OCI-LY7 (cell line): ENCODE data around the gene DLX1. TPM values are rescaled to one million over a fixed set of nuclear protein-coding genes. Genes with fewer than 3 reads are reported as not detected.

Experiments
- BruUV-seq: library from RNA; stranded (reverse); fragments of 400-500 nt; replicated peaks from 2 replicates; lab custom pipeline; 2021; lab: Mats Ljungman, UMichigan
- CTCF ChIA-PET: fragments of 300-600 bp; sonication (Branson Sonifier 250); formaldehyde crosslinking; loops from one replicate; lab custom pipeline; 2022; ENCODE audit warnings: antibody characterized with exemption; ENCODE audit not compliant: unreplicated experiment; lab: Charles Lee
- POLR2A ChIA-PET: fragments of 300-600 bp; sonication (Branson Sonifier 250); formaldehyde crosslinking; loops from one replicate; lab custom pipeline; 2022; ENCODE audit warnings: antibody characterized with exemption; lab: Charles Lee
- DNase-seq: peaks from one replicate; pipeline ENCODE4 v3.0.0-alpha.2; 2015; ENCODE audit warnings: low spot score
- H2AFZ ChIP-seq: fragments of 200-600 bp; sonication (generic), shearing (Covaris generic); 2 replicates; pipeline ENCODE4 v1.6.1; 2014; ENCODE audit warnings: mild to moderate bottlenecking, antibody characterized with exemption, low read length, moderate library complexity
- H3K27ac ChIP-seq: fragments of 200-600 bp; sonication (generic); 2 replicates; pipeline ENCODE4 v1.5.1; 2014; ENCODE audit warnings: mixed run types, low read depth, mild to moderate bottlenecking, moderate library complexity, low read length, inconsistent platforms; ENCODE audit not compliant: poor library complexity, severe bottlenecking
- H3K36me3 ChIP-seq: fragments of 200-600 bp; sonication (generic); 2 replicates; pipeline ENCODE4 v1.6.1; 2014; ENCODE audit warnings: mild to moderate bottlenecking, antibody characterized with exemption, low read length, moderate library complexity, mixed read lengths; ENCODE audit not compliant: insufficient read depth
- H3K4me1 ChIP-seq: fragments of 200-600 bp; sonication (generic); 2 replicates; pipeline ENCODE4 v1.5.1; 2014; ENCODE audit warnings: mild to moderate bottlenecking, low read length; ENCODE audit not compliant: insufficient read depth, poor library complexity, severe bottlenecking
- H3K4me2 ChIP-seq: fragments of 200-600 bp; sonication (generic); 2 replicates; pipeline ENCODE4 v1.6.1; 2014; ENCODE audit warnings: mild to moderate bottlenecking, low read length
- H3K4me3 ChIP-seq: fragments of 200-600 bp; sonication (generic); 2 replicates; pipeline ENCODE4 v1.5.1; 2014; ENCODE audit warnings: mild to moderate bottlenecking, low read depth, low read length; ENCODE audit not compliant: poor library complexity, severe bottlenecking
- H3K79me2 ChIP-seq: fragments of 200-600 bp; sonication (generic); 2 replicates; pipeline ENCODE4 v1.6.1; 2016; ENCODE audit warnings: low read depth, mild to moderate bottlenecking, low read length, moderate library complexity, mixed read lengths; ENCODE audit not compliant: insufficient read depth
- H3K9me2 ChIP-seq: fragments of 200-600 bp; sonication (generic); 2 replicates; pipeline ENCODE4 v1.6.1; 2016; ENCODE audit warnings: mild to moderate bottlenecking, low read length, mixed read lengths; ENCODE audit not compliant: insufficient read depth
- H3K9me3 ChIP-seq: fragments of 200-600 bp; sonication (generic); 2 replicates; pipeline ENCODE4 v1.6.1; 2014; ENCODE audit warnings: mild to moderate bottlenecking, mixed run types, low read length, mixed read lengths
- H4K20me1 ChIP-seq: fragments of 200-600 bp; sonication (generic); 2 replicates; pipeline ENCODE4 v1.6.1; 2014; ENCODE audit warnings: mild to moderate bottlenecking, antibody characterized with exemption, low read length, moderate library complexity, mixed read lengths; ENCODE audit not compliant: insufficient read depth
- EZH2phosphoT487 ChIP-seq: fragments of 200-600 bp; sonication (generic); IDR thresholded peaks from 2 replicates; pipeline ENCODE4 v1.6.1; 2018; ENCODE audit warnings: low read depth, borderline replicate concordance, mild to moderate bottlenecking, mixed run types, antibody characterized with exemption, low read length, moderate library complexity, mixed read lengths
- intact Hi-C: fragments of 100-400 bp; cut with micrococcal nuclease; formaldehyde crosslinking; loops from one replicate; pipeline ENCODE4 v1.10.0; 2022; ENCODE audit not compliant: unreplicated experiment
- total RNA-seq, 2 experiments: library from RNA; depleted of rRNA in 1 of 2; stranded (reverse); fragments of >200 nt in 1 of 2; shearing (Covaris generic) in 1 of 2; gene quantifications; 2 replicates each; pipeline ENCODE4 v1.2.3, GENCODE V29; 2014 to 2022
- TF ChIP-seq, protein P1 (sequence below): fragments of 200-600 bp; sonication (generic); conservative IDR thresholded peaks from 2 replicates; pipeline ENCODE4 v1.5.1; 2014; ENCODE audit warnings: mild to moderate bottlenecking, antibody characterized with exemption, low read length, moderate library complexity, mixed read lengths

The DLX1 gene
- total RNA-seq, 2 experiments from 2014 or later, result not detected

DNA sequence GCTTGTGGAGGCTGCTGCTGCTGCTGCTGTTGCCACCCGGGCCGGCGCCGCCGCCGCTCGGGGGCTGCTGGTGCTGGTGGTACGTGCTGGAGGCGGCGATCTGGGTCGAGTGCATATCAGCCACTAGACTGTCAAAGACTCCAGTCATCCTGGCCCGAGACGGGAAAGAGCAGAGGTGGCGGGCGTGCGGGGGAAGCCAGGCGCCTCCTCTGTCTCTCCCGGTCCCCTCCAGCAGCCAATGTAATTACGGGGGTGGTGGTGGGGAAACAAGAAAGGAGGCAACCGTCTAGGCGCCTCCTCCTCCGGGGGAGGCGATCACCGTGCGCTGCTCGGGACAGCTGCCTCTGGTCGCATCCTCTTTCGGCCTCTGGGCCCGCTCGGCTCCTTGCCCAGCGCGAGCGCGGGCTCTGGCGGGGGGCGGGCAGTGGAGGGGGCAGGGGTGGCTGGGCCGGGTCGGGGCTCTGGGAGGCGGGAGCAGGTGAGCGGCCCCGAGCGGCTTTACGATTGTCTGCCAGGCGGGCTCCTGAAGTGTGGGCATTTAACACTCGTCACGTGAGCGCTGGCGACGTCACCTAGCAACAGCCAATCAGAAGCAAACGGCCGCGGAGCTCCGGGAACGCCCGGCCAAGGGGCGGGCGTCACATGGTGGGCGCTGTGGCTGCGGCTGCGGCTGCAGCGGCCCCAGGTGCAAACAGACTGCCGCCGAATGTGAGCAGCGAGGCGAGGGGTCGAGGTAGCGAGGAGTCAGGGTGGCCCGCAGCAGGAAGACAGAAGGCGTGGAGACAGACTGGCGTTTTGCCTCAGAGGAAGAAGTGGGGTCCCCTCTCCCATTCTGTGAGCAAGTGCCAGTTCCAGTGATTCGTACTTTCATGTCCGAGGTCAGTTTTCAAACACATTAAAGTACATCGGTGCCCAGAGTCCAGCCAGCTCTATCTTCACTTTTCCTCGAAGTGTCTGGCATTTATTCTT lies 17.4 kb downstream of the DLX1 start, which contains the start of gene DLX2:
Gene DLX2 (minus strand): TSS at position 510 of the 969 bp plus-strand sequence. CDS start 362 bp downstream, at position 148.
- no peaks in the 10 kb centered on the region for H3K79me2 ChIP-seq
- ChIA-PET POLR2A (interaction anchor here (0.5 to 1.7 kb wide), 5 partner anchors 9 to 338 kb away, joined by 3 to 4 read pairs (median 3); partner anchors contain the start of gene DLX1), CTCF (interaction anchor here (0.8 to 1.1 kb wide), 2 partner anchors 292 to 399 kb away, joined by 3 read pairs; no protein-coding TSS in a partner anchor)
- no peaks in the 10 kb centered on the region for H3K4me1 ChIP-seq
- BruUV-seq, result no TSS peak
- peak within 1 kb of the TSS; percentile 68 for H3K4me3 ChIP-seq
- H3K9me3 ChIP-seq, result no peaks in the 10 kb centered on the region
- intact Hi-C loops, result loop anchor here (1.0 to 10.0 kb wide), 3 partner anchors 98 to 528 kb away; no protein-coding TSS in a partner anchor
- DNase-seq, result peak; percentile 93
- H3K27ac ChIP-seq, result no peak within 1 kb of the TSS
- no peaks in the 10 kb centered on the region for H3K9me2 ChIP-seq
- peak within 1 kb of the TSS; percentile 90 for H3K4me2 ChIP-seq
- H3K36me3 ChIP-seq, result no peaks in the 10 kb centered on the region
- H4K20me1 ChIP-seq, result no peaks in the 10 kb centered on the region
- peak within 1 kb of the TSS; percentile 89 for H2AFZ ChIP-seq
- TF ChIP-seq, protein P1, sequence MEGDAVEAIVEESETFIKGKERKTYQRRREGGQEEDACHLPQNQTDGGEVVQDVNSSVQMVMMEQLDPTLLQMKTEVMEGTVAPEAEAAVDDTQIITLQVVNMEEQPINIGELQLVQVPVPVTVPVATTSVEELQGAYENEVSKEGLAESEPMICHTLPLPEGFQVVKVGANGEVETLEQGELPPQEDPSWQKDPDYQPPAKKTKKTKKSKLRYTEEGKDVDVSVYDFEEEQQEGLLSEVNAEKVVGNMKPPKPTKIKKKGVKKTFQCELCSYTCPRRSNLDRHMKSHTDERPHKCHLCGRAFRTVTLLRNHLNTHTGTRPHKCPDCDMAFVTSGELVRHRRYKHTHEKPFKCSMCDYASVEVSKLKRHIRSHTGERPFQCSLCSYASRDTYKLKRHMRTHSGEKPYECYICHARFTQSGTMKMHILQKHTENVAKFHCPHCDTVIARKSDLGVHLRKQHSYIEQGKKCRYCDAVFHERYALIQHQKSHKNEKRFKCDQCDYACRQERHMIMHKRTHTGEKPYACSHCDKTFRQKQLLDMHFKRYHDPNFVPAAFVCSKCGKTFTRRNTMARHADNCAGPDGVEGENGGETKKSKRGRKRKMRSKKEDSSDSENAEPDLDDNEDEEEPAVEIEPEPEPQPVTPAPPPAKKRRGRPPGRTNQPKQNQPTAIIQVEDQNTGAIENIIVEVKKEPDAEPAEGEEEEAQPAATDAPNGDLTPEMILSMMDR, result 0 out of 2 replicates have a peak, but pooled peaks have one; percentile 20
- TF ChIP-seq EZH2phosphoT487, result no peak

DNA sequence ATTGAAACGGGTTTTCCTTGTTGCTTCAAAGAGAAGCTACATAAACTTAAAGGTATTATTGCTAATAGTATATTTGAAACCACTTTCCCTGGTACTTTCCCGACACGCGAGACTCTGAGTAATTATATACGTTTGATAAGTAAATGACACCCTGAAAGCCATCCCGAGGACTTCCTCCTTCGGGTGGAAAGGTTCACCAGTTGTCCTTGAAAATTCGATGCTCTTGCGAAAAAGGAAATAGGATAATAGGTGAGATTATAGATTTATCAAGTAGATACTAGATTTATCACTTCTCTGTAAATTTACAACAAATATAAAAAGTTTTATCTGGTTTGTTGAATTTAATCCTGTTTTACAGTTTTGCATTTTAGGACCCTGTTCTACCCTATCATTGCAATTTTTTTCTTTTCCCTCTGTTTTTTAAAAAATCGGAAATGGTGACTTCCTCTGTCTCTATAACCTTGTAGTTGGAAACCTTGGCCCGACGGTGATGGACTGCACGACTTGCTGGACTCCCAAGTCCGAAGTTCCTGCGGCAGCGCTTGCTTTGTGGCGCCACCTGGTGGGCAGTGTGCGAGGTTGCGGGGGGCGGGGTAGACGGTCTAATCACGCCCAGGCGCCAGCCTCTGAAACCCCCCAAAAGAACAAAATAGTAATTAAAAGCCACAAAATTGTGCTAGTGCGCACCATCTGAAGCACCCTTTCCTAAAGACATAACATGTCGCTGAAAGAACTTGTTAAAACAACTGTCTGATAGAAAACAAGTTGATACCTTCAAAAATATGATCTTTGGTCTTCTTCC lies 18.4 kb downstream of the DLX1 start:
- BruUV-seq, result no TSS peak
- no peak overlapping the region for H3K27ac ChIP-seq
- peak overlapping the region; percentile 89 for H2AFZ ChIP-seq
- no peaks in the 10 kb centered on the region for H3K79me2 ChIP-seq
- no peaks in the 10 kb centered on the region for H3K9me3 ChIP-seq
- no peaks in the 10 kb centered on the region for H3K9me2 ChIP-seq
- H3K36me3 ChIP-seq, result no peaks in the 10 kb centered on the region
- H3K4me1 ChIP-seq, result no peaks in the 10 kb centered on the region
- no peak for TF ChIP-seq EZH2phosphoT487
- TF ChIP-seq, protein P1, result peak; percentile 100
- intact Hi-C loops, result loop anchor here (1.0 to 10.0 kb wide), 5 partner anchors 99 to 529 kb away; no protein-coding TSS in a partner anchor
- peak overlapping the region; percentile 68 for H3K4me3 ChIP-seq
- peak; percentile 76 for DNase-seq
- ChIA-PET POLR2A (interaction anchor here (1.0 to 1.7 kb wide), 4 partner anchors 10 to 291 kb away, joined by 3 to 4 read pairs (median 4); partner anchors contain the start of gene DLX1), CTCF (interaction anchor here (0.8 to 1.1 kb wide), 2 partner anchors 293 to 400 kb away, joined by 3 read pairs; no protein-coding TSS in a partner anchor)
- H3K4me2 ChIP-seq, result peak overlapping the region; percentile 90
- H4K20me1 ChIP-seq, result no peaks in the 10 kb centered on the region
